Activated naive CD4-positive, alpha-beta T cell treated with anti-CD3 and anti-CD28 coated beads, Interleukin-2, amount 10 ng/mL, durations not matched to agents 7 days and 5 days (primary cell): ENCODE measurements around the gene SESN1.
A peak's percentile ranks its signal among the peaks of the same experiment; 100 is the strongest.
"Not testable (repeated sequence)": the region's sequence is repeated elsewhere in the genome, so short reads cannot be mapped to it uniquely, and the experiment has no call there.

Source experiments
- CTCF ChIA-PET: fragments of 350-600 bp; sonication (Branson Sonifier 250); formaldehyde crosslinking; loops from one replicate; lab custom pipeline; 2021; ENCODE audit warnings: antibody characterized with exemption; lab: Charles Lee
- DNase-seq: peaks from one replicate; pipeline ENCODE4 v3.0.0-alpha.2; 2020
- H3K27ac Mint-ChIP-seq: one replicate; pipeline ENCODE4 v1.8.0; 2021; ENCODE audit warnings: mild to moderate bottlenecking, moderate library complexity, mixed read lengths
- H3K27me3 Mint-ChIP-seq: one replicate; pipeline ENCODE4 v1.8.0; 2021; ENCODE audit warnings: mild to moderate bottlenecking, mixed read lengths
- H3K36me3 Mint-ChIP-seq: one replicate; pipeline ENCODE4 v1.8.0; 2021; ENCODE audit warnings: mixed read lengths
- H3K4me1 Mint-ChIP-seq: one replicate; pipeline ENCODE4 v1.8.0; 2021; ENCODE audit warnings: mixed read lengths
- H3K4me3 Mint-ChIP-seq: one replicate; pipeline ENCODE4 v1.8.0; 2021; ENCODE audit warnings: mild to moderate bottlenecking, moderate library complexity, mixed read lengths
- H3K9me3 Mint-ChIP-seq: one replicate; pipeline ENCODE4 v1.8.0; 2021; ENCODE audit warnings: mixed read lengths

The SESN1 gene

GRCh38 chr6:109094416-109095035 is at the start of gene SESN1:
Gene SESN1, minus strand, starts transcription at chr6:109094846. Its CDS starts 773 bp downstream, at chr6:109094073.
- Mint-ChIP-seq H3K27me3 (peaks cover 5% of the 10 kb centered on the region), H3K4me1 (peaks cover 56% of the 10 kb centered on the region), H3K27ac (peak within 1 kb of the TSS; percentile 99), H3K36me3 (peaks cover 15% of the 10 kb centered on the region), H3K9me3 (no peaks in the 10 kb centered on the region), H3K4me3 (peak within 1 kb of the TSS; percentile 92)
- DNase-seq = peak; percentile 91
- CTCF ChIA-PET = interaction anchor here (0.8 to 1.5 kb wide), 5 partner anchors 21 to 552 kb away, joined by 3 to 6 read pairs (median 4); partner anchors contain the start of gene CD164

- Mint-ChIP-seq H3K36me3 (peaks cover 18% of the 10 kb centered on the region), H3K4me1 (no peaks in the 10 kb centered on the region), H3K4me3 (no peak overlapping the region), H3K27me3 (no peaks in the 10 kb centered on the region), H3K27ac (no peak overlapping the region), H3K9me3 (peaks cover 2% of the 10 kb centered on the region)
- CTCF ChIA-PET = no interaction called here
- no peak for DNase-seq
Observed at GRCh38 chr6:109143191-109143590, 48.5 kb upstream of the SESN1 start.

DNA sequence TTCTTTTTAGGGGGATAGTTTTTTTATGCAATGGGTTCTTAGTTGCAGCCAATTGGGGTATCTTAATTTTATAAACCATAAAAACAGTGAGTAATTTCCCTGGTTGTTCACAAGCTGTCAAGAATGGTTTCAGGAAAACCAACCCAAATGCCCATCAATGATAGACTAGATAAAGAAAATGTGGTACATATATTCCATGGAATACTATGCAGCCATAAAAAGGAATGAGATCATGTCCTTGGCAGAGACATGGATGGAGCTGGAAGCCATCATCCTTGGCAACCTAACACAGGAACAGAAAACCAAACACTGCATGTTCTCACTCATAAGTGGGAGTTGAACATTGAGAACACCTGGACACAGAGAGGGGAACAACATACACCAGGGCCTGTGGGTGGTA is 47.4 kb upstream of the SESN1 start:
- H3K9me3 Mint-ChIP-seq, CTCF ChIA-PET, H3K4me1 Mint-ChIP-seq, H3K36me3 Mint-ChIP-seq, DNase-seq, H3K4me3 Mint-ChIP-seq, H3K27ac Mint-ChIP-seq, H3K27me3 Mint-ChIP-seq: not testable (repeated sequence)

GRCh38 chr6:109139109-109139508 is 44.5 kb upstream of the SESN1 start:
- DNase-seq = no peak
- CTCF ChIA-PET = no interaction called here
- H3K9me3 Mint-ChIP-seq = peaks cover 5% of the 10 kb centered on the region
- H3K27ac Mint-ChIP-seq = no peak overlapping the region
- H3K4me1 Mint-ChIP-seq = no peaks in the 10 kb centered on the region
- H3K4me3 Mint-ChIP-seq = no peak overlapping the region
- peaks cover 11% of the 10 kb centered on the region for H3K36me3 Mint-ChIP-seq
- no peaks in the 10 kb centered on the region for H3K27me3 Mint-ChIP-seq

DNA sequence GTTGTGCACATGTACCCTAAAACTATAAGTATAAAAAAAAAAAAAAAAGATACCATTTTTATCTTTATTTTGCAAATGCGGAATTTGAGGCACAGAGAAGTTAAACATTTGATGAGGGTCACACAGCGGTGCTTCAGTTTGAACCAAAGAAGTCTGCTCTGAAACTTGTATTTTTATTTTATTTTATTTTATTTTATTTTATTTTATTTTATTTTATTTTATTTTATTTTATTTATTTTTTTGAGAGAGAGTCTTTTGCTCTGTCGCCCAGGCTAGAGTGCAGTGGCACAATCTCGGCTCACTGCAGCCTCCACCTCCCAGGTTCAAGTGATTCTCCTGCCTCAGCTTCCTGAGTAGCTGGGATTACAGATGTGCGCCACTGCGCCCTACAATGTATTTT is 41.9 kb upstream of the SESN1 start:
- H3K4me3 Mint-ChIP-seq, H3K9me3 Mint-ChIP-seq, H3K4me1 Mint-ChIP-seq, H3K27me3 Mint-ChIP-seq, DNase-seq, H3K27ac Mint-ChIP-seq, CTCF ChIA-PET: not testable (repeated sequence)
- H3K36me3 Mint-ChIP-seq = peaks cover 11% of the 10 kb centered on the region

- CTCF ChIA-PET, H3K27ac Mint-ChIP-seq: not testable (repeated sequence)
- H3K36me3 Mint-ChIP-seq = peaks cover 11% of the 10 kb centered on the region
Observed at GRCh38 chr6:109136039-109136438, 41.4 kb upstream of the SESN1 start.

DNA sequence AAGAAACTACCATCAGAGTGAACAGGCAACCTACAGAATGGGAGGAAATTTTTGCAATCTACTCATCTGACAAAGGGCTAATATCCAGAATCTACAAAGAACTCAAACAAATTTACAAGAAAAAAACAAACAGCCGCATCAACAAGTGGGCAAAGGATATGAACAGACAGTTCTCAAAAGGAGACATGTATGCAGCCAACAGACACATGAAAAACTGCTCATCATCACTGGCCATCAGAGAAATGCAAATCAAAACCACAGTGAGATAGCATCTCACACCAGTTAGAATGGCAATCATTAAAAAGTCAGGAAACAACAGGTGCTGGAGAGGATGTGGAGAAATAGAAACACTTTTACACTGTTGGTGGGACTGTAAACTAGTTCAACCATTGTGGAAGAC is 41.0 kb upstream of the SESN1 start:
- not testable (repeated sequence) for H3K27me3 Mint-ChIP-seq

More at GRCh38 chr6:109136039-109136438, 41.4 kb upstream of the SESN1 start:
- H3K4me3 Mint-ChIP-seq, H3K9me3 Mint-ChIP-seq, H3K27me3 Mint-ChIP-seq, DNase-seq, H3K4me1 Mint-ChIP-seq: not testable (repeated sequence)

GRCh38 chr6:109130065-109130464 is 35.4 kb upstream of the SESN1 start:
- CTCF ChIA-PET = no interaction called here
- peaks cover 11% of the 10 kb centered on the region for H3K36me3 Mint-ChIP-seq
- H3K4me3 Mint-ChIP-seq = no peak overlapping the region
- no peak for DNase-seq
- H3K9me3 Mint-ChIP-seq = peaks cover 1% of the 10 kb centered on the region
- no peak overlapping the region for H3K27ac Mint-ChIP-seq
- no peaks in the 10 kb centered on the region for H3K4me1 Mint-ChIP-seq
- no peaks in the 10 kb centered on the region for H3K27me3 Mint-ChIP-seq

More for the DNA sequence above, 41.0 kb upstream of the SESN1 start:
- H3K36me3 Mint-ChIP-seq, DNase-seq, H3K27ac Mint-ChIP-seq, H3K4me3 Mint-ChIP-seq, CTCF ChIA-PET, H3K4me1 Mint-ChIP-seq, H3K9me3 Mint-ChIP-seq: not testable (repeated sequence)

GRCh38 chr6:109125504-109125903 is 30.9 kb upstream of the SESN1 start:
- Mint-ChIP-seq H3K27me3 (no peaks in the 10 kb centered on the region), H3K36me3 (peaks cover 5% of the 10 kb centered on the region), H3K4me1 (peaks cover 5% of the 10 kb centered on the region), H3K27ac (no peak overlapping the region), H3K4me3 (no peak overlapping the region), H3K9me3 (no peaks in the 10 kb centered on the region)
- DNase-seq = no peak
- CTCF ChIA-PET = no interaction called here

GRCh38 chr6:109124219-109124618 is 29.6 kb upstream of the SESN1 start:
- Mint-ChIP-seq H3K4me3 (no peak overlapping the region), H3K27ac (no peak overlapping the region), H3K4me1 (peaks cover 11% of the 10 kb centered on the region), H3K27me3 (no peaks in the 10 kb centered on the region), H3K9me3 (no peaks in the 10 kb centered on the region), H3K36me3 (peaks cover 2% of the 10 kb centered on the region)
- CTCF ChIA-PET = no interaction called here
- DNase-seq = no peak

GRCh38 chr6:109121411-109121810 is 26.8 kb upstream of the SESN1 start:
- H3K27me3 Mint-ChIP-seq = no peaks in the 10 kb centered on the region
- H3K4me1 Mint-ChIP-seq = peaks cover 11% of the 10 kb centered on the region
- no peak overlapping the region for H3K27ac Mint-ChIP-seq
- CTCF ChIA-PET = no interaction called here
- no peak for DNase-seq
- H3K9me3 Mint-ChIP-seq = no peaks in the 10 kb centered on the region
- peaks cover 2% of the 10 kb centered on the region for H3K36me3 Mint-ChIP-seq
- no peak overlapping the region for H3K4me3 Mint-ChIP-seq

DNA sequence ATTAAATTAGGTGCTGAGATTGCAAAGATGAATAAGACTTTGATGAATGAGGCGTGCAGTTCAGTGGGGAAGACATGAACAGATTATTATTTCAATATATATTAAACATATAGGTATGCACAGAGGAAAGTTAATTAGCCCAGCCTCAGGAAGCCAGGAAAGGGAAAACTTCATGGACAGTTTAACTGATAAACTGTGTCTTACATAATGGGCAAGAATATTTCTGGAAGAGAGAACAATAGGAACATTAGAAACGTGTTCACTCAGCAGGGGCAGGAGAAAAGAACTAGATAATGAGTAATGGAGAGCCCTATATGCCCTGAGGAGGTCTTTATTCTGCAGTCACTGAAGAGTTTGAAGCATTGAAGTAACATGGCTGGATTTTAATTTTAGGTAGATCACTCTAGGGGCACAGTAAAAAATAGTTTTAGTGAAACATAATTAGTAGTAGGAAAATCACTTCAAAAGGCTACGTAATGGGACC is 24.3 kb upstream of the SESN1 start:
- CTCF ChIA-PET = no interaction called here
- H3K27ac Mint-ChIP-seq = no peak overlapping the region

GRCh38 chr6:109118337-109118736 is 23.7 kb upstream of the SESN1 start:
- no peak overlapping the region for H3K4me3 Mint-ChIP-seq
- H3K27ac Mint-ChIP-seq = no peak overlapping the region
- H3K27me3 Mint-ChIP-seq = no peaks in the 10 kb centered on the region
- no peaks in the 10 kb centered on the region for H3K36me3 Mint-ChIP-seq
- no peak for DNase-seq
- H3K9me3 Mint-ChIP-seq = no peaks in the 10 kb centered on the region
- CTCF ChIA-PET = no interaction called here
- H3K4me1 Mint-ChIP-seq = peaks cover 11% of the 10 kb centered on the region

More for the DNA sequence above, 24.3 kb upstream of the SESN1 start:
- no peaks in the 10 kb centered on the region for H3K9me3 Mint-ChIP-seq
- H3K27me3 Mint-ChIP-seq = no peaks in the 10 kb centered on the region
- H3K4me1 Mint-ChIP-seq = peaks cover 11% of the 10 kb centered on the region
- H3K36me3 Mint-ChIP-seq = no peaks in the 10 kb centered on the region
- H3K4me3 Mint-ChIP-seq = no peak overlapping the region
- no peak for DNase-seq

- Mint-ChIP-seq H3K4me1 (peaks cover 11% of the 10 kb centered on the region), H3K36me3 (no peaks in the 10 kb centered on the region), H3K4me3 (no peak overlapping the region), H3K9me3 (no peaks in the 10 kb centered on the region), H3K27me3 (no peaks in the 10 kb centered on the region), H3K27ac (no peak overlapping the region)
- DNase-seq = no peak
- CTCF ChIA-PET = interaction anchor here (1.5 kb wide), 1 partner anchor 266 kb away, joined by 3 read pairs; no protein-coding TSS in a partner anchor
Observed at GRCh38 chr6:109117346-109118035, 22.8 kb upstream of the SESN1 start.

GRCh38 chr6:109112663-109113062 is 18.0 kb upstream of the SESN1 start:
- DNase-seq, H3K4me1 Mint-ChIP-seq, H3K4me3 Mint-ChIP-seq, H3K27ac Mint-ChIP-seq, H3K9me3 Mint-ChIP-seq, CTCF ChIA-PET, H3K27me3 Mint-ChIP-seq: not testable (repeated sequence)
- H3K36me3 Mint-ChIP-seq = peaks cover 14% of the 10 kb centered on the region
